Mucosa of gallbladder (tissue), 1 donor: ENCODE results near the gene CCDC85C. TPM values are rescaled to one million over a fixed set of nuclear protein-coding genes. Genes with fewer than 3 reads are reported as not detected.

Source experiments
- DNase-seq: peaks from one replicate; pipeline ENCODE4 v3.0.0-alpha.2; 2020; ENCODE audit warnings: low spot score
- total RNA-seq: library from RNA; stranded (reverse); gene quantifications from one replicate; pipeline ENCODE4 v1.2.1, GENCODE V29; 2021
- donor health status: DM: no; HTN: no; CAD: no.

The CCDC85C gene
- total RNA-seq, 1 donor from 2014 or later: 41.3 TPM

- no peak for DNase-seq
Observed at GRCh38 chr14:99630202-99630601, 26.2 kb upstream of the CCDC85C start.

DNA sequence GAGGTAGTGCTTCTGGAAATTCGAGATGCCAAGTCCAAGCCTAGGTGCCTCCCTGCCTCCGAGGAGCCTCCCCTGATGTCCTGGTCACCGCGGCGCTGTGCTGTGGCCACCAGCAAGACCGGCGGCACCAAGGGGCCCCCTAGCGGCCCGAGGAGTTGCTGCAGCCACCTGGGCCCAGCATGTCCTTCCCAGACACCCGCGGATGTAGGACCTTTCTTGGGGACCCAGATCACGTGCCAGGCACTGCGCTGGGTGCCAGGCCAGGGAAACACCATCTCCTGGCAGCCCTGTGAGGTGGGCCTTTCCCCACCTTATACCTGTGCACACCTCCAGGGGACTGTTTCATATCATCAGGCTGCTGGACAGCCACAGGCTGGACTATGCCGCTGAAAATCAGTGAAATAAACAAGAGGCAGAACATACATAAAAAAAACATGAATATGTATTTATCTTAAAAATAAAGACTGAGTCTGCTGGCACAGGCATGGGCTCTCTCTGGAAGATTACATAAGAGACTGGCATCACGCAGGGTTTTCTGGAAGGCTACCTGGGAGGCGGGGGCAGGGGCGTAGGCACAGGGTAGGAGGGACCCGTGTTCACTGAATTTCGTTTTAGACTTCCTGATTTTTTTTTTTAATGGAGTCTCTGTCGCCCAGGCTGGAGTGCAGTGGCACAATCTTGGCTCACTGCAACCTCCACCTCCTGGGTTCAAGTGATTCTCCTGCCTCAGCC, 25.0 kb upstream of the CCDC85C start:
- peak; percentile 78 for DNase-seq

DNA sequence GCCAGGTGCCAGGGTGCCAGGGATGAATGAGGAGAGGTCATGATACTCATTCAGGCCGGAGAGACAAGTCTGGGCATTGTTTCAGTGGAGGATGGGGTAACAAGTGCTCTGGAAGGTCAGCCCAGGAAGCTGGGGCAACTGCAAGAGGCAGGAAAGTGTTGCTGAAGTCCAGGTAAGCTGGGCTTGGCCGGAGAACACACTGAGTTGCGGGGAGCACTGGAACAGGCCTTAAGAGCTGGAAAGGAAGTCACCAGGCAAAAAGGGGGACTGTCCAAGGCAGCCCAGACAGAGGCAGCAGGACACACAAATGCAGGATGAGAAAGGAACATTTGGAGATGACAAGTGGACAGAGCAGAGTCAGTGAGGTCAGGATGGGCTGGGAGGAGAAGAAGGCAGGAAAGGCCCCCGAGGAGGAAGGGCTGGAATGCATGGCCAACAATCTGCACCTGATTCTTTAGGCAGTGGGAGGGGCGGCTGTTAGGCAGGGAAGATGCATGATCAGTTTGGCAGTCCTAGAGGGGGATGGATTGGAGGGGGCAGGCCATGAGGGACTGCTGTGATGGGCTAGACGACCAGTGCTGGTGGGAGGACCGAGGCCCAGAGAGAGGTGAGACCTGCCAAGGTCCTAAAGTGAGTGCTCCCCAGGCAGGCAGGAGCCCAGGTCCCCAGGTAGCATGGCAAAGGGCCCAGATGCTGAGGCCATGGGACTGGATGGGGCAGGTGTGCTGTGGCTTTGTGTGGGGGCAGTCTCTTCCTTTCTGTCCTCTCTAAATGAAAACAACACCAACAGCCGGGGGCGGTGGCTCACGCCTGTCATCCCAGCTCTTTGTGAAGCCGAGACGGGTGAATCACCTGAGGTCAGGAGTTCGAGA, 23.7 kb upstream of the CCDC85C start:
- no peak for DNase-seq

GRCh38 chr14:99627100-99627499, 23.1 kb upstream of the CCDC85C start:
- no peak for DNase-seq

DNA sequence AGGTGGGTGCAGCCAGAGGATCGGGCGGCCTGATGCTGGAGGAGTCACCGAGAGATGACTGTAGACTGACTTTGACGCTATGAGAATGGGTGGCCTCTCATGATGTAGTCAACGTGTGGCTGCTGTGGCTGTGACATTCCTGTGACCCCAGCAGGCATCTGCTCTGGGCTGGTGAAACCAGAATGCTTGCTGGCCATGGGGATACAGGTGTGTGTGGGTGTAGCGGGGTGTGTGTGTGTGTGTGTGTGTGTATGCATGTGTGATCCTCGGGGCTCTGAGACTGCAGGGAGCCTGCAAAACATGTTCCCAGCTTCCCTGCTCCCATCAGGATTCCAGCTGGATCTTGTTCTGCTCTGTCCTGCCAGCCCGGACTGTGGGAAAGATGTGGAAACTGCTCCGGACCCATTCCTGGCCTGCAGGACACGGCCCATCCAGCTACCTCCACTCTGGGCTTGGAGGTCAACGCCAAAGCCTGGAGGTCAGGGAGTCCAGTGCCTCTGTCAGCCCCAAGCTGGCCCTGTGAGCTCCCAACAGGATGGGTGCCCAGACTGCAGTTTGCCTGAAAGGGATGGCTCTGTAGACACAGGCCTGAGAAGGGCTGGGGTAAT, 22.1 kb upstream of the CCDC85C start:
- no peak for DNase-seq

DNA sequence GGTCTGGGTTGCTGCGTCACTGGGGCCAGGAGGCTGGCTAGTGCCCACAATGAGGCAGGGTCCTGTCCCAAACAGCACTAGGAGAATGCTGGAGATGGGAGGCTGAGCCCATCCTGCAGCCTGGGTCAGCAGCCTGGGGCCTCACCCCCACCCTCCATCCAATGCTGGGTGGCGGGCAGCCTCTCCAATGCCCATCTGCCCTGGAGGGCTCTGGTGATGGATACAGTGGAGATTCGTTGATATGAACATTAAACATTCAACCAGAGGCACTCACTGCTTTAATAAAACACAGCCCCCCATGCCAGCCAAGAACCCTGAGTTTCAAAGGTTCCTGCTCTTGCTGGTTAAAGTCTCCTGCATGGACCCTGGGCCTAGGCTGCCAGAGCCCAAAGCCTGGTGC, 21.5 kb upstream of the CCDC85C start:
- no peak for DNase-seq

DNA sequence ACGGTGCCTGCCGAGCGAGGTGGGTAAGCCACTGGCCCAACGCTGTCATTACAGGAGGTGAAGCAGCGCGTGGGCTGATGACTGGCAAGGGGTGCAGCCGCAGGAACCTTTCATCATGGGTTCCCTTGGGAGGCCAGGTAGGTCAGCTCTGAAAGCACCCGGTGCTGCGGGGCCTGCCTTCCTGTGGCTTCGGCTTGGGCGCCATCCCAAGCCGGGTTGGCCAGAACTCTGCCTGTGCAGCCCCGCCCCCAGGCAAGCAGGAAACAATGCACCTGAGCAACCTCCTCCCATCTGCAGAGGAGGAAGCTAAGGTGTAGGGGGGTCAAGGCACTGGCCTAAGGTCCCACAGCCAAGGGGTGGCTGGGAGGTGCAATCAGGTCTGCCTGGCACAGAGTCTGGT, 21.0 kb upstream of the CCDC85C start:
- DNase-seq: peak; percentile 19

DNA sequence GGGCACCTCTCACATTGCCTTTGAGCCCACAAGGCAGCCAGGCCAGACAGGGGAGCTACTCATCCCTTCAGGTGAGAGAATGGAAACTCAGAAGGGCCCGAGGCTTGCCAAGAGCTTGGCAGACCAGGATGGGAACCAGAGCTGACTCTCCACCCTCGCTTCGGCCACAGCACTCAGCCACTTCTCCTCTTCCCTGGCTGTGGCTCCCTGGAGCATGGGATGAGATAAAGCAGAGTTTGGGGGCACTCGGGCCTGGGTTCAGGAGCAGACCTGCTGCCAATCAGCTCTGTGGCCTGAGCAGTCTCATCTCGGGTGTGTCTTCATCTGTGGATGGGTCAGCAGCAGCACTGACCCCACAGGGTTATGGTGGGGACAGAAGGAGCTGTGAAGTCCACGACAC, 20.0 kb upstream of the CCDC85C start:
- no peak for DNase-seq

DNA sequence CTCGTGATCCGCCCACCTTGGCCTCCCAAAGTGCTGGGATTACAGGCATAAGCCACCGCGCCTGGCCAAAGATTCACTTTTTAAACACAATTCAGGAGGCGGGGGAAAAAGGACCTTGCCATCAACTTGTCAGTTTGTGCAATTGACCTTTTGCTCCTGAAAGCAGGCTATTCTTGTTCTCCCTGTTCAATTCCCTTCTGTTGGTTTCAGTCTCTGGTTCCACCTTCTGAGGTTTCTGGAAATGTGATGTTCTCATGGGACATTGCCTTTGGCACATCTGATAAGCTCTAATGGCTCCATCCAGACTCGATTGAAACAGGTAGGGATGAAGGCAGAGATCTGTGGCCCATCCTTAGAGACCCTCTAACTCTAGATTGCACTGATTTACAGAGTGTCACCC, 17.9 kb upstream of the CCDC85C start:
- DNase-seq: no peak

GRCh38 chr14:99619835-99620834, 16.1 kb upstream of the CCDC85C start:
- DNase-seq: no peak

GRCh38 chr14:99616832-99617800, 13.1 kb upstream of the CCDC85C start:
- no peak for DNase-seq

- DNase-seq: no peak
Observed at GRCh38 chr14:99615497-99616157, 11.6 kb upstream of the CCDC85C start.

GRCh38 chr14:99612738-99613330, 8.8 kb upstream of the CCDC85C start:
- no peak for DNase-seq

DNA sequence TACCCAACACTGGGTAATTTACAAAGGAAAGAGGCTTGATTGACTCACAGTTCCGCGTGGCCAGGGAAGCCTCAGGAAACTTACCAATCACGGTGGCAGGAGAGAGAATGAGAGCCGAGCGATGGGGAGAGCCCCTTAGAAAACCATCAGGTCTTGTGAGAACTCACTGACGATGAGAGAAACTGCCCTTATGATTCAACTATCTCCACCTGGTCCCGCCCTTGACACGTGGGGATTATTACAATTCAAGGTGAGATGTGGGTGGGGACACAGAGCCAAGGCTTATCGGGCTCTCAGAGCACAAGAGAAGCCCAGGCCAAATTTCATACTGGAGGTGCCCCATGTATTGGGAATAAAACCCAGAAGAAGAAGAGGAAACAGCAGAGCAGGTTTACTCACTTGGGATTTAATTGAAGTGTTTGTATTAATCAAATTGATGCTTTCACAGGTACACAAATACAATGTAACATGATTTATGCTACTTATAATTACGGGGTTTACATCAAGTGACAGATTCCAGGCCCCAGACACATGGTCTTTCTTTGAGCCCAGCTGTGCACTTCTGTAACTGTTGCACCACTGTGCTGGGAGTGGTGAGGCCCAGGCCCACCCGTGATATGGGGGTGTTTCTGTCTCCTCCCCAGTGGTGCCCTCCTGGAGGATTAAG, 8.2 kb upstream of the CCDC85C start:
- no peak for DNase-seq

- DNase-seq: no peak
Observed at GRCh38 chr14:99611646-99612045, 7.6 kb upstream of the CCDC85C start.

DNA sequence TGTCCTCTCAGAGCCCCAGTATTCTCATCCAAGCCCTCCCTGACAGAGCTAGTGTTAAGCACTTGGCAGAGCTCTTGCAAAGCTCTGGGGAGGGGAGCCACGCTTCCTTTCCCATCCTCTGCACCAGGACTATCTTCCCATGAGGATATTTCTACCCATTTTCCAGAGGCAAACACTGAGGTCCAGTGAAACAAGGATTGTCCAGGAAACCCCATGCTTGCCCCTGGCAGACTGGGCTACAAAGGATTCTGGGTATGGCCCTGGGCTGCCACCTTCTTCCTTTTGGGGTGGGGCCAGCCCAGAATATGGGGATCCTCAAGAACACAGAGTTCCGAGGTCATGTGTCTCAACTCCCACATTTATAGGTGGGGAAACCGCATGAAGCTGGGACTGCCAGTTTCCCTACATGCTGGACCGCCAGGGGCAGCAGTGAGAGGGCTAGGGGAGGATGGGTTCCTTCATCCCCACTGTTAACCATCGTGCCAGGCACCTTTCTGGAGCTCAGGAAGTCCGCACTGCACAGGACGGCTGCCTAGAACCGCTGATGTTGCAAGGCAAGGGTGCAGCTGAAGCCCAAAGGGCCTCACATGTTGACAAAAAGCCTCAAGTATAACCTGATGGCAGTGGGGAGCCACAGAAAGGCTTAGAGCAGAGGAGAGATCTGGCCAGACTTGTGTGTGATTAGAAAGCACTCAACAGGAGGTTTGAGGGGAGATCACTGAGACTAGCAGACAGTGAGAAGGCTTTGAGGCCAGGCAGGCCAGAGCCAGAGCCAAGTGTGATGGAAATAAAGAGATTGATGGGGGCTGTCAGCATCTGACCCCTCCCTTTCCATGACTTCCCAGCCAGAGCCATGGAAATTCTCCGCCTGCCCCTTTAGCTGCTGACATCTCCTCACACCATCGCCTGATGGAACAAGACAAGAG, 5.5 kb upstream of the CCDC85C start:
- no peak for DNase-seq

- DNase-seq: no peak
Observed at GRCh38 chr14:99608591-99608990, 4.6 kb upstream of the CCDC85C start.

GRCh38 chr14:99606359-99606758, 2.4 kb upstream of the CCDC85C start:
- no peak for DNase-seq
